Measurements from ENCODE around the gene INMT. TPM values are rescaled to one million over a fixed set of nuclear protein-coding genes. Genes with fewer than 3 reads are reported as not detected.

The INMT gene
- total and polyA plus RNA-seq, 2 of the 8 experiments (the other 6 are each of a cell fraction or from before 2014, with no cell fraction given): 0.60 to 0.94 TPM

- TF ChIP-seq SIRT6 (IDR thresholded peaks at IDR 0.05; ENCODE audit: low read length) (no peak), CHD1 (IDR thresholded peaks at IDR 0.05; ENCODE audit: low read depth, low read length) (no peak), SP4 (IDR thresholded peaks at IDR 0.05; ENCODE audit: low read length) (no peak)
Measured at GRCh38 chr7:30732606-30733005, 19.3 kb upstream of the INMT start (continued).
